B cell (primary cell): Measurements from ENCODE around the gene FGF6. TPM values are rescaled to one million over a fixed set of nuclear protein-coding genes. Genes with fewer than 3 reads are reported as not detected.
"Not testable (repeated sequence)": the region's sequence is repeated elsewhere in the genome, so short reads cannot be mapped to it uniquely, and the experiment has no call there.

Experiments
- ATAC-seq: fragments of 200-7000 bp; cut with Tn5 transposase; one replicate; pipeline ENCODE4 v1.10.0; 2021; ENCODE audit warnings: low read depth, mild to moderate bottlenecking, moderate number of reproducible peaks, moderate library complexity
- CTCF ChIA-PET: fragments of 350-600 bp; sonication (Branson Sonifier 250); formaldehyde crosslinking; loops from one replicate; lab custom pipeline; 2021; ENCODE audit warnings: antibody characterized with exemption, inconsistent platforms; lab: Charles Lee
- POLR2A ChIA-PET: fragments of 350-600 bp; sonication (Branson Sonifier 250); formaldehyde crosslinking; loops from one replicate; lab custom pipeline; 2021; ENCODE audit warnings: antibody characterized with exemption; lab: Charles Lee
- DNase-seq: peaks from one replicate; pipeline ENCODE4 v3.0.0; 2013
- H2AFZ ChIP-seq: 2 replicates; pipeline ENCODE4 v1.6.1; 2012; ENCODE audit warnings: mild to moderate bottlenecking, low read depth, low read length; ENCODE audit not compliant: insufficient read depth, poor library complexity, severe bottlenecking
- H3K27ac ChIP-seq, 2 donors: 1 replicate in 1 of 2; 2 replicates in 1 of 2; pipeline ENCODE4 v1.5.1; 2012 to 2013; ENCODE audit warnings: low read length in 2 of 2, mild to moderate bottlenecking in 2 of 2, moderate library complexity in 1 of 2
- H3K27me3 ChIP-seq, 4 experiments: fragments of 200-600 bp in 1 of 4; sonication (generic) in 1 of 4; replicated peaks in 1 of 4; 1 replicate in 2 of 4; 2 replicates in 2 of 4; pipeline versions ENCODE4 v1.6.1 to v1.7.0; 2013 to 2016; ENCODE audit warnings: low read length in 3 of 4, mild to moderate bottlenecking in 2 of 4, mixed read lengths in 1 of 4, moderate library complexity in 1 of 4; ENCODE audit not compliant: insufficient read depth in 4 of 4, control insufficient read depth in 3 of 4; ENCODE audit errors: control extremely low read depth in 1 of 4
- H3K36me3 ChIP-seq, 2 experiments: replicated peaks in 1 of 2; 1 replicate in 1 of 2; 2 replicates in 1 of 2; pipeline versions ENCODE4 v1.6.1 to v1.7.1; 2013; ENCODE audit warnings: low read length in 1 of 2; ENCODE audit not compliant: insufficient read depth in 2 of 2, control insufficient read depth in 1 of 2; ENCODE audit errors: control extremely low read depth in 1 of 2, extremely low read depth in 1 of 2
- H3K4me1 ChIP-seq, 2 donors: fragments of 200-600 bp in 1 of 2; sonication (generic) in 1 of 2; 1 replicate in 1 of 2; 2 replicates in 1 of 2; pipeline versions ENCODE4 v1.5.1 to v1.6.1; 2013 to 2017; ENCODE audit warnings: low read length in 2 of 2; ENCODE audit not compliant: control insufficient read depth in 2 of 2, insufficient read depth in 2 of 2
- H3K4me2 ChIP-seq: replicated peaks from 2 replicates; pipeline ENCODE3; 2012; ENCODE audit warnings: mild to moderate bottlenecking, low read depth, low read length; ENCODE audit not compliant: poor library complexity, severe bottlenecking
- H3K4me3 ChIP-seq, 5 experiments: fragments of 200-600 bp in 1 of 5; sonication (generic) in 1 of 5; 1 replicate in 3 of 5; 2 replicates in 2 of 5; pipeline versions ENCODE4 v1.5.1 to v1.7.0; 2011 to 2016; ENCODE audit warnings: low read length in 4 of 5, mild to moderate bottlenecking in 4 of 5, low read depth in 2 of 5, control low read depth in 1 of 5, moderate library complexity in 1 of 5; ENCODE audit not compliant: insufficient read depth in 1 of 5; ENCODE audit errors: control extremely low read depth in 1 of 5, extremely low read depth in 1 of 5
- H3K79me2 ChIP-seq: fragments of 200-600 bp; sonication (generic); one replicate; pipeline ENCODE4 v1.6.0; 2016; ENCODE audit warnings: low read length; ENCODE audit not compliant: control insufficient read depth, insufficient read depth
- H3K9ac ChIP-seq: fragments of 200-600 bp; sonication (generic); 2 replicates; pipeline ENCODE4 v1.6.1; 2017; ENCODE audit warnings: mild to moderate bottlenecking, low read length, moderate library complexity
- H3K9me3 ChIP-seq, 3 donors: one replicate each; pipeline versions ENCODE4 v1.6.1 to v1.7.1; 2013; ENCODE audit warnings: low read length in 2 of 3; ENCODE audit not compliant: control insufficient read depth in 2 of 3, insufficient read depth in 1 of 3; ENCODE audit errors: control extremely low read depth in 1 of 3
- H4K20me1 ChIP-seq: 2 replicates; pipeline ENCODE4 v1.6.0; 2012; ENCODE audit warnings: mild to moderate bottlenecking, low read length; ENCODE audit not compliant: insufficient read depth, control insufficient read depth, poor library complexity, severe bottlenecking
- H3K27ac Mint-ChIP-seq: one replicate; pipeline ENCODE4 v1.8.0; 2021; ENCODE audit warnings: mixed read lengths
- H3K27me3 Mint-ChIP-seq: one replicate; pipeline ENCODE4 v1.8.0; 2021; ENCODE audit warnings: mixed read lengths
- H3K4me1 Mint-ChIP-seq: one replicate; pipeline ENCODE4 v1.8.0; 2021; ENCODE audit warnings: mixed read lengths
- H3K4me3 Mint-ChIP-seq: one replicate; pipeline ENCODE4 v1.8.0; 2021; ENCODE audit warnings: mixed read lengths
- H3K9me3 Mint-ChIP-seq: one replicate; pipeline ENCODE4 v1.8.0; 2022; ENCODE audit warnings: mixed read lengths; ENCODE audit not compliant: insufficient read depth
- EZH2 ChIP-seq: IDR thresholded peaks from 2 replicates; pipeline ENCODE4 v1.6.1; 2012; ENCODE audit warnings: borderline replicate concordance, low read depth, mild to moderate bottlenecking, moderate library complexity, low read length; ENCODE audit not compliant: insufficient read depth, poor library complexity, severe bottlenecking
- WGBS: methylation state at CpG from one replicate; pipeline ENCODE4 v1.1.5; 2013; ENCODE audit warnings: missing lambda C conversion rate; ENCODE audit not compliant: insufficient coverage; 5-methylcytosine and 5-hydroxymethylcytosine counted together
- intact Hi-C: fragments of 100-400 bp; cut with micrococcal nuclease; formaldehyde crosslinking; loops from one replicate; pipeline ENCODE4 v1.10.0; 2022
- polyA plus RNA-seq: library from polyadenylated mRNA; depleted of rRNA; stranded (reverse); fragments of >200 nt; gene quantifications from 2 replicates; pipeline ENCODE4 v1.2.3, GENCODE V29; 2012
- total RNA-seq, 2 donors: library from RNA; stranded (reverse); fragments of 120-200 nt in 1 of 2; gene quantifications; 1 replicate in 1 of 2; 2 replicates in 1 of 2; pipeline versions ENCODE4 v1.2.3 to v1.2.4, GENCODE V29; 2013 to 2022
- TF ChIP-seq, protein P1 (sequence below): fragments of 200-600 bp; IDR thresholded peaks from one replicate; pipeline ENCODE4 v1.8.0; 2022; ENCODE audit warnings: antibody characterized with exemption, mild to moderate bottlenecking

FGF6 gene
- total and polyA plus RNA-seq, 2 donors (not counting 1 experiment from before 2014, with no cell fraction given) = not detected

DNA sequence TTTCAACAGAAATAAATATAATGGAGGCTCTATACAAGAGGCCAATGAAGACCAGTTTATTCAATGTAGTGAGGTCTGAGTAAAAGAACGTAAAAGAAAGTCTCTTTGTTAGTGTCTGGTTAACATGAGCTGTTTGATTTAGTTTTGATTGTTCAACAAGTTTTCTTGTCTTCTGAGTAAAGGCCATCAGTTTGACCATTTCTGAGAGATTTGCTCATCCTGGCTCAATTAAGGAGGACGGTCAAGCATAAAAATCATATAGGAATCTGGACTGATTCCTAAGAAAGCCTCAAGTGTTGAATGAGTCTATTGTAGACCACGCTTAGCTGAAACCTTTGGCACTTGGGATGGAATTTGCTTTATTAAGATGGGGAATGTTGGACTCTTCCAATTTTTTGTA is 33.6 kb downstream of the FGF6 start:
- ChIA-PET CTCF (interaction anchor here (0.9 to 4.6 kb wide), 2 partner anchors 10 to 116 kb away, joined by 3 to 20 read pairs; no protein-coding TSS in a partner anchor), POLR2A (no interaction called here)
- WGBS = 94% methylated on average over 2 of the region's 3 CpGs
- H3K79me2 ChIP-seq = no peaks in the 10 kb centered on the region
- no peak overlapping the region for H2AFZ ChIP-seq
- peaks cover 0 to 8% (median 6%) of the 10 kb centered on the region in 4 experiments for H3K27me3 ChIP-seq
- no peak overlapping the region for H3K4me3 Mint-ChIP-seq
- no peaks in the 10 kb centered on the region for H3K4me1 ChIP-seq
- H4K20me1 ChIP-seq = no peaks in the 10 kb centered on the region
- no peak overlapping the region for H3K27ac ChIP-seq
- DNase-seq = no peak
- H3K36me3 ChIP-seq = no peaks in the 10 kb centered on the region
- no peak overlapping the region for H3K9ac ChIP-seq
- no peaks in the 10 kb centered on the region for H3K9me3 ChIP-seq
- ATAC-seq = no peak
- TF ChIP-seq EZH2 = no peak
- TF ChIP-seq, protein P1, sequence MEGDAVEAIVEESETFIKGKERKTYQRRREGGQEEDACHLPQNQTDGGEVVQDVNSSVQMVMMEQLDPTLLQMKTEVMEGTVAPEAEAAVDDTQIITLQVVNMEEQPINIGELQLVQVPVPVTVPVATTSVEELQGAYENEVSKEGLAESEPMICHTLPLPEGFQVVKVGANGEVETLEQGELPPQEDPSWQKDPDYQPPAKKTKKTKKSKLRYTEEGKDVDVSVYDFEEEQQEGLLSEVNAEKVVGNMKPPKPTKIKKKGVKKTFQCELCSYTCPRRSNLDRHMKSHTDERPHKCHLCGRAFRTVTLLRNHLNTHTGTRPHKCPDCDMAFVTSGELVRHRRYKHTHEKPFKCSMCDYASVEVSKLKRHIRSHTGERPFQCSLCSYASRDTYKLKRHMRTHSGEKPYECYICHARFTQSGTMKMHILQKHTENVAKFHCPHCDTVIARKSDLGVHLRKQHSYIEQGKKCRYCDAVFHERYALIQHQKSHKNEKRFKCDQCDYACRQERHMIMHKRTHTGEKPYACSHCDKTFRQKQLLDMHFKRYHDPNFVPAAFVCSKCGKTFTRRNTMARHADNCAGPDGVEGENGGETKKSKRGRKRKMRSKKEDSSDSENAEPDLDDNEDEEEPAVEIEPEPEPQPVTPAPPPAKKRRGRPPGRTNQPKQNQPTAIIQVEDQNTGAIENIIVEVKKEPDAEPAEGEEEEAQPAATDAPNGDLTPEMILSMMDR = no peak
- H3K4me1 Mint-ChIP-seq = no peaks in the 10 kb centered on the region
- no peaks in the 10 kb centered on the region for H3K9me3 Mint-ChIP-seq
- H3K4me2 ChIP-seq = no peak overlapping the region
- intact Hi-C loops = no loop called here
- H3K4me3 ChIP-seq = no peak overlapping the region
- no peak overlapping the region for H3K27ac Mint-ChIP-seq
- peaks cover 21% of the 10 kb centered on the region for H3K27me3 Mint-ChIP-seq

DNA sequence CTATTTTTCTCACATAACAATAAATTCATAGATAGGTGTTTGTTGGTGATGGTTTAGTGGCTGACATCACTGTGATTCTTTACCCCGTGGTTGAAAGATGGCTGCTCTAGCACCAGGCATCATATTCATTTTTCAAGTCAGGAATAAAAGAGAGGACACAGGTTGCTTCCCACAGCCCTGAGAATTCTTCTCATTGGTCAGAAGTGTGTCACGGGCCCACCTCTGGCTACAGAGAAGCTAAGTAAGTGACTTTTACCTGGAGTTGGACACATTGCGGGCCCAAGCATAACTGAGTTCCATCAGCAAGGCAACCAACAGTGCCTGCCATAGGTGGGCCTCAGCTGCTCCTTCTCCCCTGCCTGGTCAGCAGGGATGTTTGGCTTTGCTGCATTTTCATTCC is 38.5 kb downstream of the FGF6 start:
- Mint-ChIP-seq H3K27me3 (peaks cover 7% of the 10 kb centered on the region), H3K9me3 (peaks cover 2% of the 10 kb centered on the region), H3K27ac (no peak overlapping the region), H3K4me1 (no peaks in the 10 kb centered on the region), H3K4me3 (no peak overlapping the region)
- no peak overlapping the region for H3K9ac ChIP-seq
- H3K36me3 ChIP-seq = no peaks in the 10 kb centered on the region
- H3K4me3 ChIP-seq = no peak overlapping the region
- POLR2A ChIA-PET = no interaction called here
- H4K20me1 ChIP-seq = no peaks in the 10 kb centered on the region
- no peak overlapping the region for H3K27ac ChIP-seq
- CTCF ChIA-PET = no interaction called here
- intact Hi-C loops = no loop called here
- peaks cover 0 to 2% (median 0%) of the 10 kb centered on the region in 4 experiments for H3K27me3 ChIP-seq
- TF ChIP-seq EZH2 = no peak
- TF ChIP-seq, protein P1 = no peak
- DNase-seq (no peak), ATAC-seq (no peak)
- H2AFZ ChIP-seq = no peak overlapping the region
- no peaks in the 10 kb centered on the region for H3K79me2 ChIP-seq
- no peak overlapping the region for H3K4me2 ChIP-seq
- H3K4me1 ChIP-seq = no peaks in the 10 kb centered on the region
- H3K9me3 ChIP-seq = no peaks in the 10 kb centered on the region
- WGBS = 100% methylated on average over 3 of the region's 3 CpGs

GRCh38 chr12:4404877-4405637 is 40.6 kb downstream of the FGF6 start:
- intact Hi-C loops = not testable (repeated sequence)
- CTCF ChIA-PET = interaction anchor here (1.3 kb wide), 1 partner anchor 15 kb away, joined by 5 read pairs; no protein-coding TSS in a partner anchor

More at GRCh38 chr12:4404877-4405637, 40.6 kb downstream of the FGF6 start:
- H3K9me3 ChIP-seq, DNase-seq, H3K4me3 Mint-ChIP-seq, H3K27me3 ChIP-seq, H4K20me1 ChIP-seq, POLR2A ChIA-PET, H3K4me2 ChIP-seq, H3K27ac Mint-ChIP-seq, H3K9ac ChIP-seq, H3K9me3 Mint-ChIP-seq, H3K79me2 ChIP-seq, H3K4me1 Mint-ChIP-seq, H3K4me3 ChIP-seq, H3K36me3 ChIP-seq, H2AFZ ChIP-seq, H3K27ac ChIP-seq, H3K4me1 ChIP-seq, ATAC-seq: not testable (repeated sequence)
- WGBS = 93% methylated on average over 5 of the region's 8 CpGs
- H3K27me3 Mint-ChIP-seq = peaks cover 13% of the 10 kb centered on the region
